Measurements from ENCODE around the gene PPFIA2.

DNA sequence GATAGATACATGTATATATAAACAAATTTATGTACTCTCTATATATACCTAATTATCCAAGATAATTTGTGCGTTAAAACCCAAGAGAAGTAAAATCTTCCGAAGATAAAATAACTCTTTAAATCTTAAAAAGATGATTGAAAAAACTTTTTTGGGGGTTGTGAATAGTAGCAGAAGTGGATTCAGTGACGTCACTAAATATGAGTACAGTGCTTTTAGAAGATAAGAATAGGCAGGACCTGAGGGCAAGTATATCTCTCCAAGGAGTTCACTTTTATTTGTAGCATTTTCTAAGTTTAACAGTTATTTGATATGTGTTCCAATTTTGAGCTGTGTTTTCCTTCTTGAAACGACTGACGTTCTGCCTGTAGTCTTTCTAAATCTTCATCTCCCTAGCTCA, 319.8 kb downstream of the PPFIA2 start:
- TF ChIP-seq, protein P1, sequence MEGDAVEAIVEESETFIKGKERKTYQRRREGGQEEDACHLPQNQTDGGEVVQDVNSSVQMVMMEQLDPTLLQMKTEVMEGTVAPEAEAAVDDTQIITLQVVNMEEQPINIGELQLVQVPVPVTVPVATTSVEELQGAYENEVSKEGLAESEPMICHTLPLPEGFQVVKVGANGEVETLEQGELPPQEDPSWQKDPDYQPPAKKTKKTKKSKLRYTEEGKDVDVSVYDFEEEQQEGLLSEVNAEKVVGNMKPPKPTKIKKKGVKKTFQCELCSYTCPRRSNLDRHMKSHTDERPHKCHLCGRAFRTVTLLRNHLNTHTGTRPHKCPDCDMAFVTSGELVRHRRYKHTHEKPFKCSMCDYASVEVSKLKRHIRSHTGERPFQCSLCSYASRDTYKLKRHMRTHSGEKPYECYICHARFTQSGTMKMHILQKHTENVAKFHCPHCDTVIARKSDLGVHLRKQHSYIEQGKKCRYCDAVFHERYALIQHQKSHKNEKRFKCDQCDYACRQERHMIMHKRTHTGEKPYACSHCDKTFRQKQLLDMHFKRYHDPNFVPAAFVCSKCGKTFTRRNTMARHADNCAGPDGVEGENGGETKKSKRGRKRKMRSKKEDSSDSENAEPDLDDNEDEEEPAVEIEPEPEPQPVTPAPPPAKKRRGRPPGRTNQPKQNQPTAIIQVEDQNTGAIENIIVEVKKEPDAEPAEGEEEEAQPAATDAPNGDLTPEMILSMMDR (IDR thresholded peaks at IDR 0.05): no peak
- TF ChIP-seq POLR2AphosphoS5 (IDR thresholded peaks at IDR 0.05): no peak
- no peak for TF ChIP-seq POLR2A (IDR thresholded peaks at IDR 0.05; ENCODE audit: low read depth)

Measured in esophagus muscularis mucosa (tissue), 3 donors.